GM12878 (cell line): ENCODE measurements around the gene CAMK4. TPM values are rescaled to one million over a fixed set of nuclear protein-coding genes. Genes with fewer than 3 reads are reported as not detected.
A peak's percentile ranks its signal among the peaks of the same experiment; 100 is the strongest.

ENCODE experiments used
- ATF3 ChIP-seq: IDR thresholded peaks from 2 replicates; pipeline ENCODE4 v1.6.1; 2011; ENCODE audit warnings: low read depth, mild to moderate bottlenecking, low read length, moderate library complexity, borderline replicate concordance; ENCODE audit errors: extremely low read depth
- BACH1 ChIP-seq: fragments of 450-650 bp; IDR thresholded peaks from 2 replicates; pipeline ENCODE4 v1.6.1; 2017; ENCODE audit warnings: mild to moderate bottlenecking, borderline replicate concordance
- BCL11A ChIP-seq: IDR thresholded peaks from 2 replicates; pipeline ENCODE4 v1.6.1; 2011; ENCODE audit warnings: low read depth, low read length
- BCL3 ChIP-seq: IDR thresholded peaks from 2 replicates; pipeline ENCODE4 v1.6.1; 2011; ENCODE audit warnings: borderline replicate concordance, low read depth, mild to moderate bottlenecking, moderate library complexity, low read length; ENCODE audit not compliant: insufficient read depth, poor library complexity, severe bottlenecking
- BRCA1 ChIP-seq: IDR thresholded peaks from 2 replicates; pipeline ENCODE4 v1.6.1; 2011; ENCODE audit warnings: low read depth, low read length, improper control_type of control experiment
- DPF2 ChIP-seq: fragments of 450-650 bp; IDR thresholded peaks from 2 replicates; pipeline ENCODE4 v1.6.1; 2017; ENCODE audit warnings: mild to moderate bottlenecking
- EED ChIP-seq: sonication (generic); IDR thresholded peaks from 2 replicates; pipeline ENCODE4 v1.6.1; 2016; ENCODE audit warnings: antibody characterized with exemption, low read depth
- ELK1 ChIP-seq: IDR thresholded peaks from 2 replicates; pipeline ENCODE4 v1.6.1; 2012; ENCODE audit warnings: low read depth, low read length, improper control_type of control experiment
- ESRRA ChIP-seq: IDR thresholded peaks from 2 replicates; pipeline ENCODE4 v1.6.1; 2012; ENCODE audit warnings: mild to moderate bottlenecking, low read length, improper control_type of control experiment
- ETV6 ChIP-seq, 2 experiments: fragments of 450-650 bp in 1 of 2; IDR thresholded peaks in 1 of 2; conservative IDR thresholded peaks in 1 of 2; 2 replicates each; pipeline ENCODE4 v1.6.1; 2014; ENCODE audit warnings: antibody characterized with exemption in 1 of 2, borderline replicate concordance in 1 of 2, low read depth in 1 of 2, mild to moderate bottlenecking in 1 of 2, moderate library complexity in 1 of 2
- FOS ChIP-seq: IDR thresholded peaks from 3 replicates; pipeline ENCODE4 v1.6.1; 2011; ENCODE audit warnings: borderline replicate concordance; ENCODE audit not compliant: insufficient read length; ENCODE audit errors: extremely low read depth
- GATAD2B ChIP-seq: fragments of 450-650 bp; conservative IDR thresholded peaks from 2 replicates; pipeline ENCODE4 v1.6.1; 2017; ENCODE audit warnings: low read depth, mild to moderate bottlenecking, moderate library complexity
- HDAC6 ChIP-seq: fragments of 200-600 bp; sonication (generic); IDR thresholded peaks from one replicate; pipeline ENCODE4 v1.8.0; 2017; ENCODE audit warnings: antibody characterized with exemption; ENCODE audit not compliant: unreplicated experiment
- MEF2A ChIP-seq: IDR thresholded peaks from 2 replicates; pipeline ENCODE4 v1.6.1; 2011; ENCODE audit warnings: low read depth, mild to moderate bottlenecking, low read length, moderate library complexity; ENCODE audit not compliant: insufficient read depth
- MEF2B ChIP-seq: fragments of 450-650 bp; IDR thresholded peaks from 2 replicates; pipeline ENCODE4 v1.6.1; 2018; ENCODE audit warnings: mild to moderate bottlenecking, moderate library complexity; ENCODE audit not compliant: partially characterized antibody, poor library complexity, severe bottlenecking
- PAX5 ChIP-seq: IDR thresholded peaks from 2 replicates; pipeline ENCODE4 v1.6.1; 2011; ENCODE audit warnings: low read depth, low read length, borderline replicate concordance
- POLR2AphosphoS5 ChIP-seq: IDR thresholded peaks from 2 replicates; pipeline ENCODE4 v1.6.1; 2011; ENCODE audit warnings: mild to moderate bottlenecking, low read length, inconsistent platforms
- RBBP5 ChIP-seq: fragments of 200-600 bp; sonication (generic); conservative IDR thresholded peaks from 2 replicates; pipeline ENCODE4 v1.6.1; 2016
- STAT3 ChIP-seq: IDR thresholded peaks from 2 replicates; pipeline ENCODE4 v1.6.1; 2011; ENCODE audit warnings: low read depth, low read length, improper control_type of control experiment
- TAF1 ChIP-seq: IDR thresholded peaks from 2 replicates; pipeline ENCODE4 v1.6.1; 2011; ENCODE audit warnings: mild to moderate bottlenecking, low read depth, low read length, borderline replicate concordance
- ZNF217 ChIP-seq: fragments of 450-650 bp; IDR thresholded peaks from 2 replicates; pipeline ENCODE4 v1.6.1; 2017; ENCODE audit warnings: antibody characterized with exemption, mild to moderate bottlenecking
- ZNF24 ChIP-seq: fragments of 450-650 bp; IDR thresholded peaks from 2 replicates; pipeline ENCODE4 v1.6.1; 2017; ENCODE audit warnings: antibody characterized with exemption, mild to moderate bottlenecking
- ZNF622 ChIP-seq: fragments of 450-650 bp; IDR thresholded peaks from 2 replicates; pipeline ENCODE4 v1.6.1; 2017; ENCODE audit warnings: mild to moderate bottlenecking, inconsistent platforms
- ZNF687 ChIP-seq: fragments of 450-650 bp; IDR thresholded peaks from 2 replicates; pipeline ENCODE4 v1.6.1; 2017; ENCODE audit warnings: mild to moderate bottlenecking, moderate library complexity
- polyA plus RNA-seq, 11 experiments: library from polyadenylated mRNA; depleted of rRNA in 4 of 11; unstranded in 6 of 11; stranded (reverse) in 5 of 11; fragments of >200 nt; fragmentation: Nextera tagmentation in 4 of 11; fragmentation: Illumina TruSeq in 1 of 11; extraction: Ambion mirVana in 4 of 11; extraction: Trizol in 1 of 11; gene quantifications; 1 replicate in 1 of 11; 2 replicates in 10 of 11; pipeline versions ENCODE4 v1.2.1 to v1.2.3, GENCODE V29; 2011 to 2016; ENCODE audit warnings: inconsistent platforms in 2 of 11, missing spikeins in 2 of 11, low read depth in 1 of 11
- total RNA-seq, 4 experiments: library from RNA; depleted of rRNA in 3 of 4; stranded (reverse); fragments of >200 nt in 3 of 4; fragmentation: Illumina TruSeq in 1 of 4; extraction: Trizol in 1 of 4; gene quantifications; 2 replicates each; pipeline versions ENCODE4 v1.2.1 to v1.2.3, GENCODE V29; 2013 to 2021

CAMK4 gene
- total and polyA plus RNA-seq, 10 of the 15 experiments (the other 5 are each of a cell fraction or from before 2014, with no cell fraction given) = 13.3 to 51.9 (median 35.3) TPM

- peak; percentile 62; the same call in 1 of the 2 replicates for TF ChIP-seq ZNF687
- no peak for TF ChIP-seq FOS
- TF ChIP-seq EED = peak; percentile 75
- TF ChIP-seq DPF2 = peak; percentile 81
- TF ChIP-seq BRCA1 = no peak
- no peak for TF ChIP-seq STAT3
- no peak for TF ChIP-seq ATF3
- TF ChIP-seq BCL11A = no peak
- no peak for TF ChIP-seq PAX5
- peak; percentile 52; the same call in 1 of the 2 replicates for TF ChIP-seq TAF1
- TF ChIP-seq HDAC6 = no peak
- TF ChIP-seq ETV6 (conservative IDR thresholded peaks at IDR 0.05 in 1 of 2, IDR thresholded peaks at IDR 0.05 in 1 of 2; ENCODE audit: borderline replicate concordance in 1 of 2, low read depth in 1 of 2) = peak in 1 of 2 experiments; percentile 34; a peak in 1 of 4 replicates
- 0 out of 2 replicates have a peak, but pooled peaks have one; percentile 46 for TF ChIP-seq MEF2A
- TF ChIP-seq POLR2AphosphoS5 = no peak; the same call in 1 of the 2 replicates
- TF ChIP-seq BCL3 = peak; percentile 51
- TF ChIP-seq GATAD2B = peak; percentile 75
- TF ChIP-seq ZNF217 = peak; percentile 80
- no peak for TF ChIP-seq ESRRA
- peak; percentile 17; the same call in 1 of the 2 replicates for TF ChIP-seq ZNF24
- no peak for TF ChIP-seq ZNF622
- TF ChIP-seq BACH1 = no peak; the same call in 1 of the 2 replicates
- no peak for TF ChIP-seq MEF2B
- TF ChIP-seq ELK1 = no peak
- TF ChIP-seq RBBP5 = no peak
Observed at GRCh38 chr5:111223787-111224560, at the start of gene CAMK4 (continued).
